ENCODE results near the gene ACTR3. TPM values are rescaled to one million over a fixed set of nuclear protein-coding genes. Genes with fewer than 3 reads are reported as not detected.

Gene ACTR3
- total RNA-seq, 2 donors from 2014 or later: 490 to 497 TPM

- Mint-ChIP-seq H3K9me3 (no peaks in the 10 kb centered on the region), H3K27ac (peak overlapping the region; percentile 91), H3K4me3 (peak overlapping the region; percentile 6 to 42)
Measured at GRCh38 chr2:113878743-113879142, 11.1 kb upstream of the ACTR3 start.

GRCh38 chr2:113879457-113879856 lies 10.4 kb upstream of the ACTR3 start:
- peaks cover 52% of the 10 kb centered on the region for H3K4me1 Mint-ChIP-seq (ENCODE audit: low read depth)

More at GRCh38 chr2:113878743-113879142, 11.1 kb upstream of the ACTR3 start:
- H3K36me3 Mint-ChIP-seq (ENCODE audit: insufficient read depth in 2 of 2): peaks cover 9 to 19% of the 10 kb centered on the region in 2 donors
- no peaks in the 10 kb centered on the region for H3K27me3 Mint-ChIP-seq (ENCODE audit: low read depth)
- H3K4me1 Mint-ChIP-seq (ENCODE audit: low read depth): peaks cover 57% of the 10 kb centered on the region
- no peak for ATAC-seq (replicated peaks in 1 of 2)
- no peak for DNase-seq

GRCh38 chr2:113886479-113887008 lies 3.3 kb upstream of the ACTR3 start:
- ATAC-seq (replicated peaks in 1 of 2) (peak; percentile 26 to 50), DNase-seq (peak; percentile 71 to 72)
- H3K4me1 Mint-ChIP-seq (ENCODE audit: low read depth): peaks cover 55% of the 10 kb centered on the region
- H3K36me3 Mint-ChIP-seq (ENCODE audit: insufficient read depth in 2 of 2): peaks cover 17 to 27% of the 10 kb centered on the region in 2 donors
- H3K27ac Mint-ChIP-seq: peak overlapping the region; percentile 100
- H3K27me3 Mint-ChIP-seq (ENCODE audit: low read depth): no peaks in the 10 kb centered on the region
- peak overlapping the region; percentile 85 to 99 for H3K4me3 Mint-ChIP-seq
- no peaks in the 10 kb centered on the region for H3K9me3 Mint-ChIP-seq

More at GRCh38 chr2:113879457-113879856, 10.4 kb upstream of the ACTR3 start:
- H3K36me3 Mint-ChIP-seq (ENCODE audit: insufficient read depth in 2 of 2): peaks cover 9 to 12% of the 10 kb centered on the region in 2 donors
- H3K27ac Mint-ChIP-seq: peak overlapping the region; percentile 52
- H3K27me3 Mint-ChIP-seq (ENCODE audit: low read depth): no peaks in the 10 kb centered on the region
- DNase-seq (no peak), ATAC-seq (replicated peaks in 1 of 2) (no peak)
- H3K4me3 Mint-ChIP-seq: no peak overlapping the region
- H3K9me3 Mint-ChIP-seq: no peaks in the 10 kb centered on the region

- Mint-ChIP-seq H3K36me3 (ENCODE audit: insufficient read depth in 2 of 2) (peaks cover 17 to 31% of the 10 kb centered on the region in 2 donors), H3K9me3 (no peaks in the 10 kb centered on the region), H3K4me3 (peak overlapping the region; percentile 85 to 99), H3K4me1 (ENCODE audit: low read depth) (peaks cover 60% of the 10 kb centered on the region), H3K27ac (peak overlapping the region; percentile 100), H3K27me3 (ENCODE audit: low read depth) (no peaks in the 10 kb centered on the region)
- DNase-seq (peak; percentile 48 to 50), ATAC-seq (replicated peaks in 1 of 2) (peak; percentile 25 to 26)
Measured at GRCh38 chr2:113887009-113887792, 2.7 kb upstream of the ACTR3 start.

- peak overlapping the region; percentile 85 to 99 for H3K4me3 Mint-ChIP-seq
- ATAC-seq (replicated peaks in 1 of 2): no peak
- no peaks in the 10 kb centered on the region for H3K9me3 Mint-ChIP-seq
- no peak for DNase-seq
- H3K4me1 Mint-ChIP-seq (ENCODE audit: low read depth): peaks cover 77% of the 10 kb centered on the region
- peaks cover 19 to 43% of the 10 kb centered on the region in 2 donors for H3K36me3 Mint-ChIP-seq (ENCODE audit: insufficient read depth in 2 of 2)
- H3K27me3 Mint-ChIP-seq (ENCODE audit: low read depth): no peaks in the 10 kb centered on the region
- peak overlapping the region; percentile 62 for H3K27ac Mint-ChIP-seq
Measured at GRCh38 chr2:113888641-113889470, 1.0 kb upstream of the ACTR3 start.

GRCh38 chr2:113890253-113891235 lies 655 bp downstream of the ACTR3 start:
- Mint-ChIP-seq H3K4me1 (ENCODE audit: low read depth) (peaks cover 80% of the 10 kb centered on the region), H3K27me3 (ENCODE audit: low read depth) (no peaks in the 10 kb centered on the region), H3K4me3 (peak overlapping the region; percentile 99 to 100), H3K27ac (peak overlapping the region; percentile 100), H3K36me3 (ENCODE audit: insufficient read depth in 2 of 2) (peaks cover 20 to 45% of the 10 kb centered on the region in 2 donors), H3K9me3 (no peaks in the 10 kb centered on the region)
- peak; percentile 72 to 79 for DNase-seq
- peak; percentile 40 to 42 for ATAC-seq (replicated peaks in 1 of 2)

GRCh38 chr2:113891265-113891959 lies 1.5 kb downstream of the ACTR3 start:
- Mint-ChIP-seq H3K4me1 (ENCODE audit: low read depth) (peaks cover 80% of the 10 kb centered on the region), H3K27ac (peak overlapping the region; percentile 100), H3K36me3 (ENCODE audit: insufficient read depth in 2 of 2) (peaks cover 23 to 50% of the 10 kb centered on the region in 2 donors), H3K4me3 (peak overlapping the region; percentile 99 to 100), H3K27me3 (ENCODE audit: low read depth) (no peaks in the 10 kb centered on the region), H3K9me3 (no peaks in the 10 kb centered on the region)
- ATAC-seq (replicated peaks in 1 of 2) (no peak), DNase-seq (no peak)

GRCh38 chr2:113892004-113892710 lies 2.3 kb downstream of the ACTR3 start:
- Mint-ChIP-seq H3K27me3 (ENCODE audit: low read depth) (no peaks in the 10 kb centered on the region), H3K27ac (peak overlapping the region; percentile 98), H3K4me3 (peak overlapping the region; percentile 99 to 100), H3K9me3 (no peaks in the 10 kb centered on the region), H3K36me3 (ENCODE audit: insufficient read depth in 2 of 2) (peaks cover 23 to 49% of the 10 kb centered on the region in 2 donors), H3K4me1 (ENCODE audit: low read depth) (peaks cover 80% of the 10 kb centered on the region)
- no peak for ATAC-seq (replicated peaks in 1 of 2)
- no peak for DNase-seq

GRCh38 chr2:113894156-113894743 lies 4.4 kb downstream of the ACTR3 start:
- H3K9me3 Mint-ChIP-seq: no peaks in the 10 kb centered on the region
- peak overlapping the region; percentile 99 to 100 for H3K4me3 Mint-ChIP-seq
- ATAC-seq (replicated peaks in 1 of 2) (no peak), DNase-seq (no peak)
- peaks cover 19 to 42% of the 10 kb centered on the region in 2 donors for H3K36me3 Mint-ChIP-seq (ENCODE audit: insufficient read depth in 2 of 2)
- H3K27me3 Mint-ChIP-seq (ENCODE audit: low read depth): no peaks in the 10 kb centered on the region
- peaks cover 79% of the 10 kb centered on the region for H3K4me1 Mint-ChIP-seq (ENCODE audit: low read depth)
- H3K27ac Mint-ChIP-seq: peak overlapping the region; percentile 98

GRCh38 chr2:113895301-113895700 lies 5.4 kb downstream of the ACTR3 start:
- ATAC-seq (replicated peaks in 1 of 2) (peak; percentile 43 to 58), DNase-seq (no peak)
- no peaks in the 10 kb centered on the region for H3K9me3 Mint-ChIP-seq
- no peaks in the 10 kb centered on the region for H3K27me3 Mint-ChIP-seq (ENCODE audit: low read depth)
- H3K4me3 Mint-ChIP-seq: peak overlapping the region; percentile 99 to 100
- H3K4me1 Mint-ChIP-seq (ENCODE audit: low read depth): peaks cover 89% of the 10 kb centered on the region
- H3K27ac Mint-ChIP-seq: peak overlapping the region; percentile 96
- peaks cover 19 to 44% of the 10 kb centered on the region in 2 donors for H3K36me3 Mint-ChIP-seq (ENCODE audit: insufficient read depth in 2 of 2)

Data from activated T-cell treated with anti-CD3 and anti-CD28 coated beads, Interleukin-2, amount 50 U/mL, for 72 hours (primary cell).